Mesenchymal stem cell (in vitro differentiated cells and primary cell): Measurements from ENCODE around the gene FGL2. TPM values are rescaled to one million over a fixed set of nuclear protein-coding genes. Genes with fewer than 3 reads are reported as not detected.

Experiments
- DNase-seq: peaks from one replicate; pipeline ENCODE4 v3.0.0-alpha.2; 2013
- H2AFZ ChIP-seq: one replicate; pipeline ENCODE4 v1.6.1; 2013; ENCODE audit warnings: low read depth, mild to moderate bottlenecking, control low read depth, inconsistent platforms, low read length, moderate library complexity
- H2AK5ac ChIP-seq: 2 replicates; pipeline ENCODE4 v1.6.1; 2013; ENCODE audit warnings: low read length, moderate library complexity, mild to moderate bottlenecking, inconsistent platforms; ENCODE audit not compliant: severe bottlenecking
- H2BK120ac ChIP-seq: one replicate; pipeline ENCODE4 v1.6.1; 2013; ENCODE audit warnings: low read depth, mild to moderate bottlenecking, inconsistent platforms, low read length, moderate library complexity
- H2BK12ac ChIP-seq, 2 experiments: one replicate each; pipeline ENCODE4 v1.6.1; 2013; ENCODE audit warnings: inconsistent platforms in 2 of 2, low read length in 2 of 2, mild to moderate bottlenecking in 2 of 2, moderate library complexity in 2 of 2, control low read depth in 1 of 2
- H2BK15ac ChIP-seq: one replicate; pipeline ENCODE4 v1.6.1; 2013; ENCODE audit warnings: mild to moderate bottlenecking, low read depth, inconsistent platforms; ENCODE audit not compliant: poor library complexity, severe bottlenecking
- H2BK5ac ChIP-seq: 2 replicates; pipeline ENCODE4 v1.6.1; 2013; ENCODE audit warnings: low read depth, mild to moderate bottlenecking, low read length, control low read depth, inconsistent platforms; ENCODE audit not compliant: poor library complexity, severe bottlenecking
- H3K14ac ChIP-seq, 2 experiments: one replicate each; pipeline ENCODE4 v1.6.1; 2013; ENCODE audit warnings: inconsistent platforms in 2 of 2, low read length in 2 of 2, control low read depth in 1 of 2, mild to moderate bottlenecking in 1 of 2, moderate library complexity in 1 of 2
- H3K18ac ChIP-seq, 2 experiments: one replicate each; pipeline ENCODE4 v1.6.1; 2013; ENCODE audit warnings: inconsistent platforms in 2 of 2, low read length in 2 of 2, control low read depth in 1 of 2, low read depth in 1 of 2, mild to moderate bottlenecking in 1 of 2
- H3K23ac ChIP-seq, 2 experiments: one replicate each; pipeline ENCODE4 v1.6.1; 2013; ENCODE audit warnings: inconsistent platforms in 2 of 2, low read length in 2 of 2, mild to moderate bottlenecking in 2 of 2, moderate library complexity in 2 of 2, control low read depth in 1 of 2
- H3K27ac ChIP-seq: 2 replicates; pipeline ENCODE4 v1.5.1; 2013; ENCODE audit warnings: mild to moderate bottlenecking, moderate library complexity, low read length, control low read depth, inconsistent platforms; ENCODE audit not compliant: poor library complexity, severe bottlenecking
- H3K27me3 ChIP-seq, 2 experiments: 2 replicates each; pipeline versions ENCODE4 v1.6.1 to v1.7.0; 2013; ENCODE audit warnings: low read length in 2 of 2, mild to moderate bottlenecking in 2 of 2, moderate library complexity in 2 of 2, control low read depth in 1 of 2, inconsistent platforms in 1 of 2; ENCODE audit not compliant: control insufficient read depth in 1 of 2, insufficient read depth in 1 of 2
- H3K36me3 ChIP-seq, 2 experiments: 2 replicates each; pipeline versions ENCODE4 v1.6.1 to v1.7.0; 2013; ENCODE audit warnings: low read length in 2 of 2, control low read depth in 1 of 2, inconsistent platforms in 1 of 2, low read depth in 1 of 2, mild to moderate bottlenecking in 1 of 2; ENCODE audit not compliant: insufficient read depth in 2 of 2, control insufficient read depth in 1 of 2
- H3K4ac ChIP-seq, 2 experiments: one replicate each; pipeline ENCODE4 v1.6.1; 2013; ENCODE audit warnings: inconsistent platforms in 2 of 2, low read length in 2 of 2, mild to moderate bottlenecking in 2 of 2, moderate library complexity in 2 of 2, control low read depth in 1 of 2, low read depth in 1 of 2
- H3K4me1 ChIP-seq: 2 replicates; pipeline ENCODE4 v1.6.1; 2013; ENCODE audit warnings: low read depth, low read length, control low read depth; ENCODE audit not compliant: control insufficient read depth, insufficient read depth
- H3K4me2 ChIP-seq: 2 replicates; pipeline ENCODE4 v1.6.1; 2013; ENCODE audit warnings: low read length, mild to moderate bottlenecking, inconsistent platforms; ENCODE audit not compliant: poor library complexity, severe bottlenecking
- H3K4me3 ChIP-seq, 2 experiments: 2 replicates each; pipeline versions ENCODE4 v1.5.1 to v1.7.0; 2013; ENCODE audit warnings: low read length in 2 of 2, mild to moderate bottlenecking in 2 of 2, control low read depth in 1 of 2, low read depth in 1 of 2; ENCODE audit not compliant: insufficient read depth in 1 of 2
- H3K79me1 ChIP-seq: replicated peaks from 2 replicates; pipeline ENCODE4 v1.6.1; 2013; ENCODE audit warnings: mild to moderate bottlenecking, control low read depth, low read length, inconsistent platforms; ENCODE audit not compliant: poor library complexity, severe bottlenecking
- H3K9ac ChIP-seq: 2 replicates; pipeline ENCODE4 v1.7.0; 2013; ENCODE audit warnings: mild to moderate bottlenecking, low read length, moderate library complexity
- H3K9me3 ChIP-seq: 2 replicates; pipeline ENCODE4 v1.7.0; 2013; ENCODE audit warnings: mild to moderate bottlenecking, low read length; ENCODE audit not compliant: control insufficient read depth
- H4K8ac ChIP-seq: one replicate; pipeline ENCODE4 v1.6.1; 2013; ENCODE audit warnings: inconsistent platforms, mild to moderate bottlenecking, low read length, moderate library complexity
- H4K91ac ChIP-seq: one replicate; pipeline ENCODE4 v1.6.1; 2013; ENCODE audit warnings: mild to moderate bottlenecking, low read length, inconsistent platforms
- WGBS: methylation state at CpG from one replicate; pipeline ENCODE4 v1.1.7; 2013; ENCODE audit warnings: mixed read lengths; 5-methylcytosine and 5-hydroxymethylcytosine counted together
- polyA plus RNA-seq, 2 experiments: library from polyadenylated mRNA; stranded (reverse); fragments of 200-250 nt; gene quantifications; one replicate each; pipeline ENCODE4 v1.2.3, GENCODE V29; 2013

FGL2 gene
- polyA plus RNA-seq (2013, experiment 1 of 2): 0.69 TPM
- 0.82 TPM for polyA plus RNA-seq (2013, experiment 2 of 2)

- 48% methylated on average over 12 of the region's 15 CpGs for WGBS
- Histone ChIP-seq H3K4me2 (peak within 1 kb of the TSS; percentile 75), H3K14ac (peak within 1 kb of the TSS in 1 of 2 experiments; percentile 3), H3K27me3 (no peaks in the 10 kb centered on the region), H2AK5ac (no peak within 1 kb of the TSS), H3K9me3 (no peaks in the 10 kb centered on the region), H3K9ac (peak within 1 kb of the TSS; percentile 73), H2BK15ac (no peak within 1 kb of the TSS), H2BK120ac (no peak within 1 kb of the TSS), H4K91ac (no peak within 1 kb of the TSS), H2AFZ (no peak within 1 kb of the TSS), H2BK12ac (no peak within 1 kb of the TSS), H3K36me3 (no peaks in the 10 kb centered on the region), H2BK5ac (no peak within 1 kb of the TSS), H3K4me3 (peak within 1 kb of the TSS; percentile 18 to 78), H3K23ac (no peak within 1 kb of the TSS), H3K4ac (no peak within 1 kb of the TSS), H3K4me1 (no peaks in the 10 kb centered on the region), H3K27ac (no peak within 1 kb of the TSS), H3K18ac (no peak within 1 kb of the TSS), H4K8ac (no peak within 1 kb of the TSS), H3K79me1 (no peaks in the 10 kb centered on the region)
- peak; percentile 14 for DNase-seq
Measured at GRCh38 chr7:77199013-77199966, at the start of gene FGL2. Gene FGL2 (minus strand): TSS chr7:77199819. CDS start chr7:77199793, 26 bp downstream.

GRCh38 chr7:77248154-77248553, 48.5 kb upstream of the FGL2 start:
- Histone ChIP-seq H3K9me3 (no peaks in the 10 kb centered on the region), H3K4ac (no peak overlapping the region), H2AK5ac (no peak overlapping the region), H3K27me3 (no peaks in the 10 kb centered on the region), H2BK12ac (no peak overlapping the region), H3K14ac (no peak overlapping the region), H3K79me1 (no peaks in the 10 kb centered on the region), H3K4me2 (no peak overlapping the region), H3K36me3 (no peaks in the 10 kb centered on the region), H2AFZ (no peak overlapping the region), H3K9ac (no peak overlapping the region), H4K91ac (no peak overlapping the region), H3K23ac (no peak overlapping the region), H3K18ac (no peak overlapping the region), H2BK120ac (no peak overlapping the region), H3K4me3 (no peak overlapping the region), H2BK5ac (no peak overlapping the region), H3K4me1 (peaks cover 2% of the 10 kb centered on the region), H4K8ac (no peak overlapping the region), H3K27ac (no peak overlapping the region), H2BK15ac (no peak overlapping the region)
- no peak for DNase-seq
- WGBS: 92% methylated on average over 2 of the region's 3 CpGs

GRCh38 chr7:77247206-77247850, 47.7 kb upstream of the FGL2 start:
- Histone ChIP-seq H3K4ac (no peak overlapping the region), H3K4me2 (no peak overlapping the region), H2AK5ac (no peak overlapping the region), H2BK12ac (no peak overlapping the region), H3K36me3 (no peaks in the 10 kb centered on the region), H2BK120ac (no peak overlapping the region), H3K27ac (no peak overlapping the region), H2BK5ac (no peak overlapping the region), H3K4me1 (peaks cover 2% of the 10 kb centered on the region), H3K79me1 (no peaks in the 10 kb centered on the region), H4K91ac (no peak overlapping the region), H3K14ac (no peak overlapping the region), H3K27me3 (no peaks in the 10 kb centered on the region), H3K9me3 (no peaks in the 10 kb centered on the region), H3K23ac (no peak overlapping the region), H4K8ac (no peak overlapping the region), H3K18ac (no peak overlapping the region), H2AFZ (no peak overlapping the region), H2BK15ac (no peak overlapping the region), H3K4me3 (no peak overlapping the region), H3K9ac (no peak overlapping the region)
- peak; percentile 72 for DNase-seq
- WGBS: 8% methylated on average over 2 of the region's 3 CpGs

- Histone ChIP-seq H3K27me3 (no peaks in the 10 kb centered on the region), H2BK5ac (no peak overlapping the region), H4K91ac (no peak overlapping the region), H3K4me1 (peaks cover 2% of the 10 kb centered on the region), H2BK12ac (no peak overlapping the region), H3K4me2 (peak overlapping the region; percentile 22), H3K36me3 (no peaks in the 10 kb centered on the region), H2BK15ac (no peak overlapping the region), H4K8ac (no peak overlapping the region), H3K9ac (no peak overlapping the region), H3K9me3 (no peaks in the 10 kb centered on the region), H3K14ac (no peak overlapping the region), H2BK120ac (no peak overlapping the region), H3K23ac (no peak overlapping the region), H3K4ac (no peak overlapping the region), H3K27ac (no peak overlapping the region), H2AFZ (no peak overlapping the region), H3K79me1 (no peaks in the 10 kb centered on the region), H3K4me3 (no peak overlapping the region), H2AK5ac (no peak overlapping the region), H3K18ac (no peak overlapping the region)
- WGBS: 26% methylated on average over 4 of the region's 5 CpGs
- DNase-seq: peak; percentile 47
Measured at GRCh38 chr7:77246026-77246640, 46.5 kb upstream of the FGL2 start.
